22Rv1 (cell line): ENCODE data around the gene EGFR.

Experiments used
- H3K27ac ChIP-seq: fragments of 450-650 bp; 2 replicates; pipeline ENCODE4 v1.5.1; 2017
- CTCF ChIP-seq: fragments of 450-650 bp; IDR thresholded peaks from 2 replicates; pipeline ENCODE4 v1.5.1; 2017; ENCODE audit warnings: mild to moderate bottlenecking
- ZFX ChIP-seq: fragments of 450-650 bp; IDR thresholded peaks from 2 replicates; pipeline ENCODE4 v1.6.1; 2017; ENCODE audit warnings: antibody characterized with exemption, borderline replicate concordance

EGFR gene

DNA sequence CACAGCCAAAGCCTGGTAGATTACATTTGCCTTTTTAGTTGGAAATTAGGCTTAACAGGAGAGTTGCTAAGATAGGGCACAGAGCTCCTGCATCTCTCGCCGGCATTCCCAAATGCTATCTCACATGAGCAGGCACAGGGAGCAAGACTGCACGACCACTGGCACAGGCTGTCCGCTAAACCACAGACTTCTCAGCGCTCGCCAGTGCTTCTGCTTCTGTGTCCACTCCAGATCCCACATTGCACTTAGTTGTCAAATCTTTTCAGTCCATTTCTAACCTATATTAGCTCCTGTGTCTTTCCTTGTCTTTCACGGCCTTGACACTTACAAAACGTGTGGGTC, 138.9 kb downstream of the EGFR start:
- TF ChIP-seq ZFX (no peak), CTCF (no peak)

DNA sequence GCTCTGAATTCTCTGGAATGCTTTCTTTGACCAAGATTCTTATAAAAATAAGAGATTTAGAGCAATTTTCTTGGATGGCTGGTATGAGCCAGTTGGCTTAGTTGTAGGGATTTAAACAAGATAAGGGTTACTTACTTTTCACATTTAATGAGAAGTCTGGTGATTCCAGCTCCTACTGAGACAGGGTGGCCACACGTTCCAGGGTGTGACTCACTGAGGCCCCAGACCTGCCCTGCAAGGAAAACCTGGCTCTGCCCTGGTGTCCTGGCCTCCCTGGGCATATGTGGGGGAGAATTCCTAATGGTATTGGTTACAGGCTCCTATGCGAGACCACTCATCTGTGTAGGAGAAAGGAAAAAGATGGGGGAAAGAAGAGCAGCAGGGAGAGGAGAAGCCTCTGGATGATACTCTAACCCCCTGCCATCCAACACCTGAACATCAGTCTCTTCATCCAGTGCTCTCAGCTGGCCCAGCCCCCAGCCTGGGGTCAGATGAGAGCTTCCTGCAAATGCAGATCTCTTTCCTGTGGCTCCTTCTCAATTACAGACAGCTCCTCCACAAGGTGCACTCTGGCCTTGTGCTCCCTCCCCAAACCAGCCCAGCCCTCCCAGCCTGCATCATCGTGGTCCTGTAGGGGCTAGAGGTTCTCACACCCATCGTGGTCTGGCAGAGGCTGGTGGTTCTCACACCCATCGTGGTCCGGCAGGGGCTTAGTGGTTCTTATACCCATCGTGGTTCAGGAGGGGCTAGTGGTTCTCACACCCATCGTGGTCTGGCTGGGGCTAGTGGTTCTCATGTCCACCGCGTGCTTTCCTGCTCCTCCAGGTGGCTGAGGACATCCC, 139.9 kb downstream of the EGFR start:
- no peak overlapping the region for H3K27ac ChIP-seq
- TF ChIP-seq ZFX (no peak), CTCF (no peak)

More for the DNA sequence above, 138.9 kb downstream of the EGFR start:
- no peak overlapping the region for H3K27ac ChIP-seq

- no peak overlapping the region for H3K27ac ChIP-seq
- TF ChIP-seq ZFX (no peak), CTCF (no peak)
These were observed 141.7 kb downstream of the EGFR start for GRCh38 chr7:55160539-55160938.

DNA sequence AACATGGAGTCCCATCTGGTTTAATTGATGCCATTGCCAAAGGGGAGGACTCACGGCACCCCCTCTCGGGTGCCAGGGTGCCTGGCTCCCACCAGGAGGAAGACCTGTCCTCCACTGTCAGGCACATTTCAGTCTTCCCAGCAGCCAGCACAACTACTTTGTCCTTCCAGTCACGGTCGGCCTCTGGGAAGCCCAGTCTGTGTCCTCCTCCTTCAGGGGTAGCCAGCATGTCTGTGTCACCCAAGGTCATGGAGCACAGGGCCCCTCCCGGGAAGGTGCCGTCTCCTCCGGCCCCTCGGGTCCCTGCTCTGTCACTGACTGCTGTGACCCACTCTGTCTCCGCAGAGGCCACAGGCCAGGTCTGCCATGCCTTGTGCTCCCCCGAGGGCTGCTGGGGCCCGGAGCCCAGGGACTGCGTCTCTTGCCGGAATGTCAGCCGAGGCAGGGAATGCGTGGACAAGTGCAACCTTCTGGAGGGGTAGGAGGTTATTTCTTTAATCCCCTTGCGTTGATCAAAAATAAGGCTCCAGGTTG, 142.4 kb downstream of the EGFR start:
- H3K27ac ChIP-seq, result no peak overlapping the region
- no peak for TF ChIP-seq CTCF
- no peak for TF ChIP-seq ZFX

DNA sequence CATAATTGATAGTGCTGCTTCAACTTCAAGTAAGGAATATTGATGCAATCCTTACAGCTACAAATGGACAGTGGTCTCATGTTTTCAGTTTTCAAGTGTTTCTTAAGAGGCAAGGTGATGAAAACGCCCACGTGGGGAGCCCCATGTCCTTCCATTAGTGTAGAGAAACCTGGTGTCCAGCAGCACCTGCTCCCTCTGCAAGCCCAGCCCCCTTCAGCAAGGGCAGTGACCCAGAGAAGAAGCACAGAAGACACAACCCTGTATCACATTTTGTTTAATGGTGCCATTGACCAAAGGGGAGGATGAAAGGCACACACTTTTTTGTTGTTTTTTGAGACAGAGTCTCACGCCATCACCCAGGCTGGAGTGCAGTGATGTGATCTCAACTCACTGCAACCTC, 143.7 kb downstream of the EGFR start:
- TF ChIP-seq CTCF, result no peak
- TF ChIP-seq ZFX, result no peak
- H3K27ac ChIP-seq, result no peak overlapping the region

- TF ChIP-seq ZFX, result no peak
- TF ChIP-seq CTCF, result no peak
- H3K27ac ChIP-seq, result no peak overlapping the region
These were observed 144.9 kb downstream of the EGFR start for GRCh38 chr7:55163733-55164132.

DNA sequence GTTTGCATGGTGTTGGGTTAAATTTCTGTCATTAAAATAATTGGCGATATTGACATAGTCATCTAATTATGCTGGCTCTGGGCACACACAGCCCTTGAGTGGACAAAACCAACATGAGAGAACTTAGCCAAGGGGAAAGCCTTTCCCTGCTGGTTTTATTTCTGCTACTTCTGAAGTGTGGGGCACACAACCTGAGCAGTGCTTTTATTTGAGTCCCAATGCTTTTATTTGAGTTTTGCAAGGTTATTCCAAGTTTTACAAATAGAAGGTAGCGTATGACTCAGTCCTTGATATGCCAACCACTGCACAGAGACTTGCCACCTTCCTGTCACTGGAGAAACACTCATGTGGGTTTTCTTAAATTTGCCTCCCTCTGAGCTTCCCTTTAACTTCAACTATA, 145.7 kb downstream of the EGFR start:
- no peak overlapping the region for H3K27ac ChIP-seq
- TF ChIP-seq CTCF, result no peak
- TF ChIP-seq ZFX, result no peak
